ENCODE results near the gene LCE4A. TPM values are rescaled to one million over a fixed set of nuclear protein-coding genes. Genes with fewer than 3 reads are reported as not detected.

LCE4A gene
- total and polyA plus RNA-seq, 2 experiments from 2014 or later: not detected

DNA sequence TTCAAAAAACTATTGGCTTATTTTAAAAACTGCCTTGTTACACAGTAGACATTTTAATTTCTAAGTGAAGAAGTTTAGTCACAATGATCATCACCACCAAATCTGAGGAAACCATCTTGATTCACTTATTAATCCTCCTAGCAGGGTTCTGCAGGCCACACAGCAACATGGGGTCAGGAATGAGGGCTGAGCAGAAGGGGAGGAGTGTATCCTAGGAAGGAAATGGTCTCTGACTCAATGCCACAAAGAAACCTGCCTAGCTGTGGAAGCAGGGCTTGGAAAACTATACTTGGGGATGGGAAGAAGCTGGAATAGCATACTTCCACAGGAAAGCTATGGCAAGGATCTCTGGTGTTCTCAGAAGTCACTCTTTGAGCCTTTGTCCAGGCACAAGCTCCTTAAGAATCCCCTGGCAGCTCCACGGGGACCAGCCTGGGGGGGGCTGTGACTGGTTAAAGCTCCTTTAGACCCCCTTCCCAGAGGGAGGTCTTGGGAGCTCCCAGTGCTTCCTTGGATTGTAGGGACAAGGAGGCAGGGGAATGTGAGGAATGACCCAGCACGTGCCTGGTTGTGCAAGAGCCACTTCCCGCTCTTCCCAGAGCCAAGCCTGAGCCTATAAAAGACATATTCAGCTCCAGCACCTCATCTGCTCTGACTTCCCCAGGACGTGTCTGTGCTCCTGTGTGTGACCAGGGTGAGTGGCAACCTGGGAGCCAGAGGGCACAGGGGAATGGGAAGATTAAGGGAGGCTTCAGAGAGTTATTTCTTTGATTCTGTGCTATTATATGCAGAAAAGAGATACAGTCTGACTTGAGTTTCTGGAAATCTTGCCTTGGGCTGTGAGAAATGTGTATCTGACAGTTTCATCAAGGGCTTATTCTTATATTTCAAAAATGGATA is 10.0 kb upstream of the LCE4A start, which contains the start of gene LCE2A (continued):
- TF ChIP-seq ZNF331 (CRISPR knock-in tag; IDR thresholded peaks at IDR 0.05; ENCODE audit: low read depth): no peak
- TF ChIP-seq, protein P1, sequence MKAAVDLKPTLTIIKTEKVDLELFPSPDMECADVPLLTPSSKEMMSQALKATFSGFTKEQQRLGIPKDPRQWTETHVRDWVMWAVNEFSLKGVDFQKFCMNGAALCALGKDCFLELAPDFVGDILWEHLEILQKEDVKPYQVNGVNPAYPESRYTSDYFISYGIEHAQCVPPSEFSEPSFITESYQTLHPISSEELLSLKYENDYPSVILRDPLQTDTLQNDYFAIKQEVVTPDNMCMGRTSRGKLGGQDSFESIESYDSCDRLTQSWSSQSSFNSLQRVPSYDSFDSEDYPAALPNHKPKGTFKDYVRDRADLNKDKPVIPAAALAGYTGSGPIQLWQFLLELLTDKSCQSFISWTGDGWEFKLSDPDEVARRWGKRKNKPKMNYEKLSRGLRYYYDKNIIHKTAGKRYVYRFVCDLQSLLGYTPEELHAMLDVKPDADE (IDR thresholded peaks at IDR 0.05): no peak
- TF ChIP-seq EZH2 (IDR thresholded peaks at IDR 0.05; ENCODE audit: low read depth, unreplicated experiment): no peak
- TF ChIP-seq CREB1 (CRISPR knock-in tag; IDR thresholded peaks at IDR 0.05; ENCODE audit: low read depth): no peak

DNA sequence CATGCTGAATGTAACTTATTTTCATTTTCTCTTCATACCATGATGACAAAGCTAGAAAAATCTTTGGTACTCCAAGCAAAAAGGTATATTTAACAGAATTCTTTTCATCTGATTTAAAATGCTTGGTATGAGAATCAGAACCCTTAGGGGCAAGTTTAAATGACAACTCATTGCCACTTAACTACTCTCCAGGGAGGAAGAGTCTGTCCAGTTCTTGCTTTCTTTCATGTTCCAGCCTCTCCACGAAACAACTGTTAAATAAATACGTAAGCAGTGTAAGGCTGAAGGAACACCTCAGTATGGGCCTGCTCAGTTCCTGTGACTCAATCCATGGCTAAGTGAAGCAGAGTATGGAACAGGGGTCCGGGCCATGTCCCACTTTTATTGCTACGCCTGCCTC is 8.2 kb upstream of the LCE4A start:
- Histone ChIP-seq H3K9me2 (ENCODE audit: insufficient read depth) (0 out of 2 replicates have a peak, but pooled peaks cover 6% of the 10 kb centered on the region), H4K20me1 (replicated peaks; ENCODE audit: insufficient read depth) (no peaks in the 10 kb centered on the region), H3K4me1 (ENCODE audit: insufficient read depth) (no peaks in the 10 kb centered on the region), H3K27ac (ENCODE audit: low read depth) (no peak overlapping the region), H3F3A (replicated peaks; ENCODE audit: low read depth) (no peaks in the 10 kb centered on the region), H3K79me2 (replicated peaks; ENCODE audit: insufficient read depth) (no peaks in the 10 kb centered on the region), H2AFZ (no peak overlapping the region), H3K27me3 (ENCODE audit: insufficient read depth) (no peaks in the 10 kb centered on the region), H3K36me3 (ENCODE audit: insufficient read depth) (no peaks in the 10 kb centered on the region), H3K4me3 (no peak overlapping the region), H3K4me2 (no peak overlapping the region)
- H3K4me1 Mint-ChIP-seq: no peaks in the 10 kb centered on the region
- no peak overlapping the region for H3K27ac Mint-ChIP-seq
- ATAC-seq: no peak
- peaks cover 2% of the 10 kb centered on the region for H3K27me3 Mint-ChIP-seq (ENCODE audit: insufficient read depth, low read depth, poor library complexity)
- DNase-seq (ENCODE audit: low spot score): no peak
- H3K36me3 Mint-ChIP-seq (ENCODE audit: low read depth): no peaks in the 10 kb centered on the region
- peaks cover 3% of the 10 kb centered on the region; the same call in 2 of the 3 replicates for H3K9me3 Mint-ChIP-seq
- H3K4me3 Mint-ChIP-seq: no peak overlapping the region
- TF ChIP-seq, protein P2, sequence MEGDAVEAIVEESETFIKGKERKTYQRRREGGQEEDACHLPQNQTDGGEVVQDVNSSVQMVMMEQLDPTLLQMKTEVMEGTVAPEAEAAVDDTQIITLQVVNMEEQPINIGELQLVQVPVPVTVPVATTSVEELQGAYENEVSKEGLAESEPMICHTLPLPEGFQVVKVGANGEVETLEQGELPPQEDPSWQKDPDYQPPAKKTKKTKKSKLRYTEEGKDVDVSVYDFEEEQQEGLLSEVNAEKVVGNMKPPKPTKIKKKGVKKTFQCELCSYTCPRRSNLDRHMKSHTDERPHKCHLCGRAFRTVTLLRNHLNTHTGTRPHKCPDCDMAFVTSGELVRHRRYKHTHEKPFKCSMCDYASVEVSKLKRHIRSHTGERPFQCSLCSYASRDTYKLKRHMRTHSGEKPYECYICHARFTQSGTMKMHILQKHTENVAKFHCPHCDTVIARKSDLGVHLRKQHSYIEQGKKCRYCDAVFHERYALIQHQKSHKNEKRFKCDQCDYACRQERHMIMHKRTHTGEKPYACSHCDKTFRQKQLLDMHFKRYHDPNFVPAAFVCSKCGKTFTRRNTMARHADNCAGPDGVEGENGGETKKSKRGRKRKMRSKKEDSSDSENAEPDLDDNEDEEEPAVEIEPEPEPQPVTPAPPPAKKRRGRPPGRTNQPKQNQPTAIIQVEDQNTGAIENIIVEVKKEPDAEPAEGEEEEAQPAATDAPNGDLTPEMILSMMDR (conservative IDR thresholded peaks at IDR 0.05; ENCODE audit: low read depth in 2 of 2): no peak
- TF ChIP-seq, protein P3, sequence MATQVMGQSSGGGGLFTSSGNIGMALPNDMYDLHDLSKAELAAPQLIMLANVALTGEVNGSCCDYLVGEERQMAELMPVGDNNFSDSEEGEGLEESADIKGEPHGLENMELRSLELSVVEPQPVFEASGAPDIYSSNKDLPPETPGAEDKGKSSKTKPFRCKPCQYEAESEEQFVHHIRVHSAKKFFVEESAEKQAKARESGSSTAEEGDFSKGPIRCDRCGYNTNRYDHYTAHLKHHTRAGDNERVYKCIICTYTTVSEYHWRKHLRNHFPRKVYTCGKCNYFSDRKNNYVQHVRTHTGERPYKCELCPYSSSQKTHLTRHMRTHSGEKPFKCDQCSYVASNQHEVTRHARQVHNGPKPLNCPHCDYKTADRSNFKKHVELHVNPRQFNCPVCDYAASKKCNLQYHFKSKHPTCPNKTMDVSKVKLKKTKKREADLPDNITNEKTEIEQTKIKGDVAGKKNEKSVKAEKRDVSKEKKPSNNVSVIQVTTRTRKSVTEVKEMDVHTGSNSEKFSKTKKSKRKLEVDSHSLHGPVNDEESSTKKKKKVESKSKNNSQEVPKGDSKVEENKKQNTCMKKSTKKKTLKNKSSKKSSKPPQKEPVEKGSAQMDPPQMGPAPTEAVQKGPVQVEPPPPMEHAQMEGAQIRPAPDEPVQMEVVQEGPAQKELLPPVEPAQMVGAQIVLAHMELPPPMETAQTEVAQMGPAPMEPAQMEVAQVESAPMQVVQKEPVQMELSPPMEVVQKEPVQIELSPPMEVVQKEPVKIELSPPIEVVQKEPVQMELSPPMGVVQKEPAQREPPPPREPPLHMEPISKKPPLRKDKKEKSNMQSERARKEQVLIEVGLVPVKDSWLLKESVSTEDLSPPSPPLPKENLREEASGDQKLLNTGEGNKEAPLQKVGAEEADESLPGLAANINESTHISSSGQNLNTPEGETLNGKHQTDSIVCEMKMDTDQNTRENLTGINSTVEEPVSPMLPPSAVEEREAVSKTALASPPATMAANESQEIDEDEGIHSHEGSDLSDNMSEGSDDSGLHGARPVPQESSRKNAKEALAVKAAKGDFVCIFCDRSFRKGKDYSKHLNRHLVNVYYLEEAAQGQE (IDR thresholded peaks at IDR 0.05; ENCODE audit: unreplicated experiment): no peak
- no peak for TF ChIP-seq ZNF114 (CRISPR knock-in tag; IDR thresholded peaks at IDR 0.05)
- TF ChIP-seq STAT1 (IDR thresholded peaks at IDR 0.05; ENCODE audit: unreplicated experiment): no peak
- TF ChIP-seq CREB1 (CRISPR knock-in tag; IDR thresholded peaks at IDR 0.05; ENCODE audit: low read depth): no peak
- no peak for TF ChIP-seq JUNB (IDR thresholded peaks at IDR 0.05; ENCODE audit: unreplicated experiment)
- TF ChIP-seq EZH2 (IDR thresholded peaks at IDR 0.05; ENCODE audit: low read depth, unreplicated experiment): no peak
- TF ChIP-seq NANOG (IDR thresholded peaks at IDR 0.05; ENCODE audit: borderline replicate concordance): no peak
- TF ChIP-seq, protein P1 (IDR thresholded peaks at IDR 0.05): no peak
- no peak for TF ChIP-seq EZH2phosphoT487 (IDR thresholded peaks at IDR 0.05; ENCODE audit: unreplicated experiment)
- TF ChIP-seq POLR2AphosphoS5 (IDR thresholded peaks at IDR 0.05; ENCODE audit: low read depth): no peak

Measured in GM23338 (cell line).